CD4-positive, CD25-positive, alpha-beta regulatory T cell (primary cell): ENCODE results near the gene EHHADH. TPM values are rescaled to one million over a fixed set of nuclear protein-coding genes. Genes with fewer than 3 reads are reported as not detected.

Experiments used
- ATAC-seq, 2 donors: fragments of 150-1000 bp; cut with Tn5 transposase; one replicate each; pipeline ENCODE4 v1.10.0; 2021; ENCODE audit warnings: low read depth in 2 of 2, moderate number of reproducible peaks in 2 of 2, moderate library complexity in 1 of 2
- DNase-seq, 3 donors: peaks; one replicate each; pipeline versions ENCODE4 v3.0.0 to v3.0.0-alpha.2; 2012 to 2022; ENCODE audit warnings: mixed read lengths in 1 of 3
- H3K27ac ChIP-seq: one replicate; pipeline ENCODE4 v1.7.0; 2013; ENCODE audit warnings: mild to moderate bottlenecking, low read length; ENCODE audit not compliant: insufficient read depth, poor library complexity, severe bottlenecking
- H3K27me3 ChIP-seq: one replicate; pipeline ENCODE4 v1.7.0; 2013; ENCODE audit warnings: low read length; ENCODE audit not compliant: control insufficient read depth, insufficient read depth
- H3K36me3 ChIP-seq: one replicate; pipeline ENCODE4 v1.7.0; 2013; ENCODE audit warnings: mild to moderate bottlenecking, low read length, moderate library complexity; ENCODE audit not compliant: control insufficient read depth, insufficient read depth
- H3K4me1 ChIP-seq: 2 replicates; pipeline ENCODE4 v1.7.0; 2013; ENCODE audit warnings: mild to moderate bottlenecking, low read length; ENCODE audit not compliant: insufficient read depth, control insufficient read depth, poor library complexity, severe bottlenecking
- H3K4me3 ChIP-seq: one replicate; pipeline ENCODE4 v1.7.0; 2013; ENCODE audit warnings: low read depth, mild to moderate bottlenecking, low read length, moderate library complexity
- H3K9me3 ChIP-seq, 2 experiments: 1 replicate in 1 of 2; 2 replicates in 1 of 2; pipeline ENCODE4 v1.7.0; 2013; ENCODE audit warnings: low read length in 2 of 2, mild to moderate bottlenecking in 1 of 2, moderate library complexity in 1 of 2; ENCODE audit not compliant: control insufficient read depth in 2 of 2
- H3K27ac Mint-ChIP-seq, 3 donors: one replicate each; pipeline ENCODE4 v1.8.0; 2020 to 2022; ENCODE audit warnings: mild to moderate bottlenecking in 3 of 3, mixed read lengths in 3 of 3, moderate library complexity in 2 of 3
- H3K27me3 Mint-ChIP-seq: one replicate; pipeline ENCODE4 v1.8.0; 2022; ENCODE audit warnings: mild to moderate bottlenecking, mixed read lengths
- H3K36me3 Mint-ChIP-seq: one replicate; pipeline ENCODE4 v1.8.0; 2020; ENCODE audit warnings: mixed read lengths
- H3K4me1 Mint-ChIP-seq, 4 donors: one replicate each; pipeline ENCODE4 v1.8.0; 2020 to 2022; ENCODE audit warnings: mixed read lengths in 4 of 4, mild to moderate bottlenecking in 1 of 4
- H3K4me3 Mint-ChIP-seq, 4 donors: one replicate each; pipeline ENCODE4 v1.8.0; 2020 to 2022; ENCODE audit warnings: mild to moderate bottlenecking in 4 of 4, mixed read lengths in 4 of 4, moderate library complexity in 3 of 4
- H3K9me3 Mint-ChIP-seq, 7 donors: one replicate each; pipeline ENCODE4 v1.8.0; 2020 to 2022; ENCODE audit warnings: mixed read lengths in 7 of 7, mild to moderate bottlenecking in 3 of 7, moderate library complexity in 2 of 7
- polyA plus RNA-seq, 4 donors: library from polyadenylated mRNA; unstranded; fragments of 300-500 nt; fragmentation: Illumina TruSeq; gene quantifications; one replicate each; pipeline ENCODE4 v1.2.3, GENCODE V29; 2021
- total RNA-seq: library from RNA; stranded (reverse); gene quantifications from one replicate; pipeline ENCODE4 v1.2.3, GENCODE V29; 2022

Gene EHHADH
- total and polyA plus RNA-seq, 5 donors from 2014 or later, result 0.30 to 0.86 (median 0.52) TPM

DNA sequence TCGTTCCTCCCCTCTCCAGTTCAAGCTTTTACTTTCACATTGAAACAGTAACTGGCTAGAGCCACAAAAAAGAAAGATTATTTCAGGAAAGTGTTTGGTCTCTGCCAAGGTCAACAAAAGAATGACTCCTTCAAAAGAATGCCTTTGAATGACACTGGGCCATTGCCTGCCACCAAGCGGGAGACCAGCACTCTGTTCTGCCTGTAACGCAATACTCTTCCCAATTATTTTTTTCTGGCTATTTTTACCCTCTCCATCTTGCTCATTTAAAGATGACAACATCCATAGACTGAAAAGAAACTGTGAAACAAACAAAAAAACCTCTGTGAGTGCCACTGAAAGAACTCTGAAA lies 37.3 kb downstream of the EHHADH start:
- Mint-ChIP-seq H3K27ac (no peak overlapping the region), H3K36me3 (no peaks in the 10 kb centered on the region), H3K4me3 (no peak overlapping the region), H3K9me3 (peaks cover 0 to 3% (median 0%) of the 10 kb centered on the region in 7 donors), H3K27me3 (peaks cover 4% of the 10 kb centered on the region), H3K4me1 (peaks cover 0 to 5% (median 0%) of the 10 kb centered on the region in 4 donors)
- H3K27me3 ChIP-seq, result no peaks in the 10 kb centered on the region
- H3K4me1 ChIP-seq, result no peaks in the 10 kb centered on the region
- DNase-seq (no peak), ATAC-seq (no peak)
- no peak overlapping the region for H3K4me3 ChIP-seq
- no peaks in the 10 kb centered on the region for H3K36me3 ChIP-seq
- no peak overlapping the region for H3K27ac ChIP-seq
- no peaks in the 10 kb centered on the region for H3K9me3 ChIP-seq

DNA sequence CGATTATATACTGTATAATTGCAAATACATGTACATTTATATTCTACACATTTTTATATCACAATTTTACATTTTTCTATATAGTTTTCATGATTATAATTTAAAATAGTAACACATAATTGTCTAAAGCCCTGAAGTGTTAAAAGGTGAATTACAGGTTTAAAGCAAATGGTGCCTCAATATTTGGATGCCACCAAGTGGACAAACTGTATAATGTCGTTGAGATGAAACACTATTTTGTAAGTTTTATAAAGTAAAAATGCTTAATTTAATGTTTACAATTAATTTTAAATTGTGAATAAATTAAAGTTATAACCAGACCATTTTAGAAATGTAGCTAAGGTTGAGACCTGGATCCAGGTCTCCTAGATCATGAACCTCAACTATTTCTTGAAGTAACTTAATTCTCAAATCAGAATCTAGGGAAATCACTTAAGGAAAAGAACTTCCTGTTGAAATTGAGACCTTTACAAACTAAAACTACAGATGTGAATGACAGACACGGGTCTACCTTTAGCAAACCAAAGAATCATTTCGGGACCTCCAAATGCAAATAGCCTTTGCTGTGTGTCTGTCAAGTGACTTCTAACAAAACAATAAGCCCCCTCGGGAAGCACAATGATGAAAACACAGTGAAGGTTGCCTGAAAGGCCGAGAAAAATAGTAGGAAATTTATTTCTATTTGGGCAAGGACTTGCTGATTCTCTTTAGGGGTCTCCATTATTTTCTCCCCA lies 37.8 kb downstream of the EHHADH start:
- Histone ChIP-seq H3K4me1 (no peaks in the 10 kb centered on the region), H3K27ac (no peak overlapping the region), H3K9me3 (no peaks in the 10 kb centered on the region), H3K27me3 (no peaks in the 10 kb centered on the region), H3K4me3 (no peak overlapping the region), H3K36me3 (no peaks in the 10 kb centered on the region)
- H3K36me3 Mint-ChIP-seq, result no peaks in the 10 kb centered on the region
- no peak overlapping the region for H3K4me3 Mint-ChIP-seq
- H3K9me3 Mint-ChIP-seq, result peaks cover 0 to 2% (median 0%) of the 10 kb centered on the region in 7 donors
- H3K4me1 Mint-ChIP-seq, result peaks cover 0 to 5% (median 0%) of the 10 kb centered on the region in 4 donors
- H3K27ac Mint-ChIP-seq, result no peak overlapping the region
- DNase-seq (peak in 1 of 3 donors; percentile 17), ATAC-seq (no peak)
- peaks cover 4% of the 10 kb centered on the region for H3K27me3 Mint-ChIP-seq

DNA sequence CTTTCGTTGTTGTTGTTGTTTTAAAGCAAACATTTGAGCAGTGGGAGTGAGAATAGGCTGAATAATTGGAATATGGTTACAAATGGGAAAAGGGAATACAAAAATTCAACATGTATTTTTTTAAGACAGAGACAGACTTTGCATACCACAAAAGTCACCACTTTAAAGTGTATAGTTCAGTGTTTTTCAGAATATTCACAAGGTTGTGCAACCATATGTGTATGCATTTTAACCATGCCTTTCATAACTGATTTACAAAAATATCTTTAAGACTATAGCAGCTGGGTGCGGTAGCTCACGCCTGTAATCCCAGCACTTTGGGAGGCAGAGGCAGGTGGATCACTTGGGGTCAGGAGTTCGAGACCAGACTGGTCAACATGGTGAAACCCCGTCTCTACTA lies 41.3 kb downstream of the EHHADH start:
- no peak overlapping the region for H3K27ac ChIP-seq
- ATAC-seq, result no peak

GRCh38 chr3:185212086-185212485 lies 41.8 kb downstream of the EHHADH start:
- Mint-ChIP-seq H3K27ac (no peak overlapping the region), H3K4me1 (no peaks in the 10 kb centered on the region), H3K9me3 (peaks cover 0 to 2% (median 0%) of the 10 kb centered on the region in 7 donors), H3K36me3 (no peaks in the 10 kb centered on the region), H3K27me3 (no peaks in the 10 kb centered on the region), H3K4me3 (no peak overlapping the region)
- DNase-seq (no peak), ATAC-seq (no peak)
- H3K4me3 ChIP-seq, result no peak overlapping the region
- H3K27me3 ChIP-seq, result no peaks in the 10 kb centered on the region
- no peaks in the 10 kb centered on the region for H3K36me3 ChIP-seq
- no peaks in the 10 kb centered on the region for H3K9me3 ChIP-seq
- H3K27ac ChIP-seq, result no peak overlapping the region
- no peaks in the 10 kb centered on the region for H3K4me1 ChIP-seq

More for the DNA sequence above, 41.3 kb downstream of the EHHADH start:
- Histone ChIP-seq H3K4me3 (no peak overlapping the region), H3K27me3 (no peaks in the 10 kb centered on the region), H3K9me3 (no peaks in the 10 kb centered on the region), H3K36me3 (no peaks in the 10 kb centered on the region), H3K4me1 (no peaks in the 10 kb centered on the region)
- no peak overlapping the region for H3K4me3 Mint-ChIP-seq
- H3K27me3 Mint-ChIP-seq, result no peaks in the 10 kb centered on the region
- no peak for DNase-seq
- no peaks in the 10 kb centered on the region for H3K36me3 Mint-ChIP-seq
- H3K4me1 Mint-ChIP-seq, result no peaks in the 10 kb centered on the region
- H3K27ac Mint-ChIP-seq, result no peak overlapping the region
- peaks cover 0 to 2% (median 0%) of the 10 kb centered on the region in 7 donors for H3K9me3 Mint-ChIP-seq

DNA sequence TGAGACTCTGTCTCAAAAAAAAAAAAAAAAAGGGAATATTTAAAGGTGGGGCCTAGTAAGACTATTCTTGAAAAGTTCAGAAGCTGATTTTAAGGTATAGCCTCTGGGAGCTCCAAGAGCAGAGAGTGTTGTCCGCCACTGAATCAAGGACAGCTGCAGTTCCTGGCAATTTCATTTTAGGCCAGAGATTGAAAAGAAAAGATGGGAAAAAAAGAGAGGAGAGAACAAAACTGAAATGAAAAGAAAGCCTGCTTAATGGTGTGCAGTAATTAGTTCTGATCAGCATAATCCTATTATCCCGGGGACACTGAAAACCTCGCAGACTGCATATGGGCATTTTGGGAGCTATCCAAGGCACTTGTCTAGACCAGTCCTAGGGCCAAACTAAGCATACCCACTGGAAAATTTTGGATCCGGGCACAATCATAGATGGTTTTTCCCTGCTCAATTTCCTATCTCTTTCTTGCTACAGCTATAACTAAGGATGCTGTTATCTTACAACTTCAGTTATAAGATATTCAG lies 43.2 kb downstream of the EHHADH start:
- H3K4me1 Mint-ChIP-seq, result no peaks in the 10 kb centered on the region
- ATAC-seq, result no peak
- no peaks in the 10 kb centered on the region for H3K27me3 Mint-ChIP-seq
- Histone ChIP-seq H3K36me3 (no peaks in the 10 kb centered on the region), H3K9me3 (no peaks in the 10 kb centered on the region), H3K4me3 (no peak overlapping the region), H3K27ac (no peak overlapping the region), H3K27me3 (no peaks in the 10 kb centered on the region), H3K4me1 (no peaks in the 10 kb centered on the region)
- no peak for DNase-seq
- H3K36me3 Mint-ChIP-seq, result no peaks in the 10 kb centered on the region
- no peak overlapping the region for H3K27ac Mint-ChIP-seq
- H3K4me3 Mint-ChIP-seq, result no peak overlapping the region
- peaks cover 0 to 2% (median 0%) of the 10 kb centered on the region in 7 donors for H3K9me3 Mint-ChIP-seq

DNA sequence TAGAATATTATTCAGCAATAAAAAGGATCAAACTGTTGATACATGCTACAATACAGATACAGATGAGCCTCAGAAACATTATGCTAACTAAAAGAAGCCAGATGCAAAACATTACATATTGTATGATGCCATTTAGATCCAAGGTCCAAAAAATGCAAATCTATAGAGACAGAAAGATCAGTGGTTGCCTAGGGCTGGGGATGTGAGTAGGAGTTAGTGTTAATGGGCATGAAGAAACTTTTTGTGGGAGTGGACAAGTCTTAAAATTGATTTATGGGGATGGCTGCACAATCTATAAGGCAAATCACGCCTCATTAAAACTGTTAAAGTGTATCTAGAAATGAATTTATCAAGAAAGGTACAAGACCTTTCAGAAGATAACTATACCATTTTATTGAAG lies 45.0 kb downstream of the EHHADH start:
- Histone ChIP-seq H3K27me3 (no peaks in the 10 kb centered on the region), H3K4me3 (no peak overlapping the region), H3K27ac (no peak overlapping the region), H3K4me1 (no peaks in the 10 kb centered on the region), H3K36me3 (no peaks in the 10 kb centered on the region), H3K9me3 (no peaks in the 10 kb centered on the region)
- H3K4me3 Mint-ChIP-seq, result no peak overlapping the region
- H3K27ac Mint-ChIP-seq, result no peak overlapping the region
- ATAC-seq (no peak), DNase-seq (no peak)
- peaks cover 0 to 2% (median 0%) of the 10 kb centered on the region in 7 donors for H3K9me3 Mint-ChIP-seq
- no peaks in the 10 kb centered on the region for H3K27me3 Mint-ChIP-seq
- H3K4me1 Mint-ChIP-seq, result no peaks in the 10 kb centered on the region
- no peaks in the 10 kb centered on the region for H3K36me3 Mint-ChIP-seq

DNA sequence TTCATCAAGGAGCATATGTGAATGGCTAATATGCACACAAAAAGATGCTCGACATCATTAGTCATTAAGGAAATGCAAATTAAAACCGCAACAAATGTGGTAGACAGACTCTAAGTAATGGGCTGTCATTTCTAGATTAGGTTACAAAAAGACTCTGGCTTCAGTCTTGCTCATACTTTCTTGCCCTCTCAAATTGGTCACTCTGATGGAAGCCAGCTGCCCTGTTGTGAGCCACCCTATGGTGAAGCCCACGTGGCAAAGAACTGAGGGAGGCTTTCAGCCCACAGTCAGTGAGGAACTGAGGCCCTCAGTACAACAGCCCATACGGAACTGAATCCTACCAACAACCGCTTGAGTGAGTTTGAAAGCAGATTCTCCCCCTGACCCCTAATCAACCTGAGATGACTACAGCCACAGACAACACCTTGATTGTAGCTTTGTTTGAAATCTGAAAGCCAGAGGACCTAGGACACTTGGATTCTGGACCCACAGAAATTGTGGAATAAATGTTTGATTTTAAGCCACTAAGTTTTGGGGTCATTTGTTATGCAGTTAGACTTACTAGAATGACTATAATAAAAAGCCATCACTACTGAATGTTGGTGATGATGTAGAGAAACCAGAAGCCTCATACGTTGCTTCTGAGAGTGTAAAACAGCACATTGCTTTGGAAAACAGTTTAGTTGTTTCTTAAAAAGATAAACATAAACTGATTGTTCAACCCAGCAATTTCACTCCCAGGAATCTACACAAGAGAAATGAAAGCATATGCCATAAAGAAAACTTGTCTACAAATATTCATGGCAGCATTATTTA lies 45.7 kb downstream of the EHHADH start:
- Histone ChIP-seq H3K27me3 (no peaks in the 10 kb centered on the region), H3K36me3 (no peaks in the 10 kb centered on the region), H3K9me3 (no peaks in the 10 kb centered on the region), H3K27ac (no peak overlapping the region), H3K4me1 (no peaks in the 10 kb centered on the region), H3K4me3 (no peak overlapping the region)
- Mint-ChIP-seq H3K27ac (peak overlapping the region in 1 of 3 donors; percentile 69), H3K4me1 (no peaks in the 10 kb centered on the region), H3K9me3 (peaks cover 0 to 2% (median 0%) of the 10 kb centered on the region in 7 donors), H3K4me3 (no peak overlapping the region), H3K27me3 (no peaks in the 10 kb centered on the region), H3K36me3 (no peaks in the 10 kb centered on the region)
- ATAC-seq (peak in 1 of 2 donors; percentile 34), DNase-seq (no peak)
